ENCODE data around the gene SRRM2. TPM values are rescaled to one million over a fixed set of nuclear protein-coding genes. Genes with fewer than 3 reads are reported as not detected.

The SRRM2 gene
- polyA plus RNA-seq, 1 donor = 485 TPM

- DNase-seq (ENCODE audit: low read depth) = no peak
These were observed 67.7 kb downstream of the SRRM2 start for GRCh38 chr16:2819939-2820835.

Other genes starting within 250 kb of the SRRM2 start
- 112 TPM for gene ATP6V0C, start 238.7 kb upstream of the SRRM2 start, polyA plus RNA-seq (ENCODE audit: insufficient read length)
- 9.7 TPM for gene AMDHD2, start 232.3 kb upstream of the SRRM2 start, polyA plus RNA-seq (ENCODE audit: insufficient read length)
- 2.0 TPM for gene CEMP1, start 221.2 kb upstream of the SRRM2 start, polyA plus RNA-seq (ENCODE audit: insufficient read length)
- 30.2 TPM for gene PDPK1, start 214.6 kb upstream of the SRRM2 start, polyA plus RNA-seq (ENCODE audit: insufficient read length)
- gene KCTD5, start 70.1 kb upstream of the SRRM2 start, polyA plus RNA-seq (ENCODE audit: insufficient read length) = 24.4 TPM
- gene PRSS27, start 32.4 kb upstream of the SRRM2 start, polyA plus RNA-seq (ENCODE audit: insufficient read length) = 1.4 TPM
- gene ELOB, start 24.6 kb downstream of the SRRM2 start, polyA plus RNA-seq (ENCODE audit: insufficient read length) = 158 TPM
- not detected for gene PRSS33, start 34.9 kb downstream of the SRRM2 start, polyA plus RNA-seq (ENCODE audit: insufficient read length)
- gene PRSS41, start 45.8 kb downstream of the SRRM2 start, polyA plus RNA-seq (ENCODE audit: insufficient read length) = not detected
- gene PRSS21, start 64.6 kb downstream of the SRRM2 start, polyA plus RNA-seq (ENCODE audit: insufficient read length) = 0.28 TPM
- gene ZG16B, start 77.7 kb downstream of the SRRM2 start, polyA plus RNA-seq (ENCODE audit: insufficient read length) = 0.39 TPM
- gene PRSS22, start 105.5 kb downstream of the SRRM2 start, polyA plus RNA-seq (ENCODE audit: insufficient read length) = not detected
- gene FLYWCH2, start 130.6 kb downstream of the SRRM2 start, polyA plus RNA-seq (ENCODE audit: insufficient read length) = 14.1 TPM
- gene FLYWCH1, start 159.3 kb downstream of the SRRM2 start, polyA plus RNA-seq (ENCODE audit: insufficient read length) = 24.9 TPM
- 4.0 TPM for gene KREMEN2, start 211.6 kb downstream of the SRRM2 start, polyA plus RNA-seq (ENCODE audit: insufficient read length)
- 5.3 TPM for gene PAQR4, start 216.7 kb downstream of the SRRM2 start, polyA plus RNA-seq (ENCODE audit: insufficient read length)
- 9.9 TPM for gene PKMYT1, start 227.8 kb downstream of the SRRM2 start, polyA plus RNA-seq (ENCODE audit: insufficient read length)

Data from forelimb muscle (tissue), 1 donor.